Urinary bladder (tissue), 4 donors: ENCODE measurements around the gene FUT8. TPM values are rescaled to one million over a fixed set of nuclear protein-coding genes. Genes with fewer than 3 reads are reported as not detected.

Source experiments
- DNase-seq: peaks from one replicate; pipeline ENCODE4 v3.0.0-alpha.2; 2015; ENCODE audit errors: extremely low spot score
- H3K27ac ChIP-seq: one replicate; pipeline ENCODE4 v1.5.1; 2013; ENCODE audit warnings: low read depth, mild to moderate bottlenecking, moderate library complexity
- H3K36me3 ChIP-seq: one replicate; pipeline ENCODE4 v1.6.1; 2013; ENCODE audit warnings: mild to moderate bottlenecking, moderate library complexity; ENCODE audit not compliant: insufficient read depth
- H3K4me1 ChIP-seq: one replicate; pipeline ENCODE4 v1.6.1; 2013; ENCODE audit warnings: mild to moderate bottlenecking, moderate library complexity; ENCODE audit not compliant: insufficient read depth
- H3K4me3 ChIP-seq: one replicate; pipeline ENCODE4 v1.5.1; 2013; ENCODE audit warnings: low read depth, low read length
- WGBS: extraction: QIAGEN DNeasy Blood & Tissue Kit; methylation state at CpG from one replicate; pipeline ENCODE4 v1.1.7; 2013; 5-methylcytosine and 5-hydroxymethylcytosine counted together
- polyA plus RNA-seq: library from polyadenylated mRNA; stranded (reverse); fragments of 200-250 nt; gene quantifications from one replicate; pipeline ENCODE4 v1.2.3, GENCODE V29; 2013
- total RNA-seq: library from RNA; depleted of rRNA; stranded (reverse); fragments of >200 nt; gene quantifications from one replicate; pipeline ENCODE4 v1.2.3, GENCODE V29; 2014
- donor health status: healthy with polysubstance abuse.
- donor health status: healthy.

Gene FUT8
- total and polyA plus RNA-seq, 2 donors, result 20.9 to 62.1 TPM

GRCh38 chr14:65729566-65729965, 317.0 kb downstream of the FUT8 start:
- no peak overlapping the region for H3K4me3 ChIP-seq
- DNase-seq, result no peak
- WGBS, result 78% methylated on average over 5 of the region's 5 CpGs
- H3K4me1 ChIP-seq, result no peaks in the 10 kb centered on the region
- H3K27ac ChIP-seq, result no peak overlapping the region
- H3K36me3 ChIP-seq, result peaks cover 2% of the 10 kb centered on the region

- Histone ChIP-seq H3K36me3 (peaks cover 2% of the 10 kb centered on the region), H3K4me1 (no peaks in the 10 kb centered on the region), H3K4me3 (no peak overlapping the region), H3K27ac (no peak overlapping the region)
- no peak for DNase-seq
- 92% methylated on average over 2 of the region's 2 CpGs for WGBS
These were observed 319.5 kb downstream of the FUT8 start for GRCh38 chr14:65731933-65732506.

- 67% methylated on average over 4 of the region's 4 CpGs for WGBS
- H3K36me3 ChIP-seq, result peaks cover 11% of the 10 kb centered on the region
- no peak overlapping the region for H3K4me3 ChIP-seq
- DNase-seq, result peak; percentile 28
- no peaks in the 10 kb centered on the region for H3K4me1 ChIP-seq
- no peak overlapping the region for H3K27ac ChIP-seq
These were observed 325.8 kb downstream of the FUT8 start for GRCh38 chr14:65738339-65738738.

- no peak overlapping the region for H3K27ac ChIP-seq
- 95% methylated on average over 8 of the region's 8 CpGs for WGBS
- H3K4me3 ChIP-seq, result no peak overlapping the region
- no peak for DNase-seq
- H3K36me3 ChIP-seq, result peaks cover 10% of the 10 kb centered on the region
- no peaks in the 10 kb centered on the region for H3K4me1 ChIP-seq
These were observed 333.1 kb downstream of the FUT8 start for GRCh38 chr14:65745396-65746190.

GRCh38 chr14:65748796-65749195, 336.3 kb downstream of the FUT8 start:
- no peaks in the 10 kb centered on the region for H3K4me1 ChIP-seq
- 94% methylated on average over 2 of the region's 2 CpGs for WGBS
- no peak for DNase-seq

GRCh38 chr14:65749287-65749686, 336.8 kb downstream of the FUT8 start:
- WGBS, result 83% methylated on average over 3 of the region's 3 CpGs
- Histone ChIP-seq H3K36me3 (no peaks in the 10 kb centered on the region), H3K27ac (no peak overlapping the region), H3K4me1 (no peaks in the 10 kb centered on the region), H3K4me3 (no peak overlapping the region)
- no peak for DNase-seq

More at GRCh38 chr14:65748796-65749195, 336.3 kb downstream of the FUT8 start:
- H3K27ac ChIP-seq, result no peak overlapping the region
- H3K36me3 ChIP-seq, result no peaks in the 10 kb centered on the region
- H3K4me3 ChIP-seq, result no peak overlapping the region

GRCh38 chr14:65750906-65751305, 338.4 kb downstream of the FUT8 start:
- no peak for DNase-seq
- no peak overlapping the region for H3K4me3 ChIP-seq
- H3K4me1 ChIP-seq, result no peaks in the 10 kb centered on the region
- no peaks in the 10 kb centered on the region for H3K36me3 ChIP-seq
- H3K27ac ChIP-seq, result no peak overlapping the region
- 34% methylated on average over 1 of the region's 1 CpG for WGBS

GRCh38 chr14:65751510-65751909, 339.0 kb downstream of the FUT8 start:
- H3K27ac ChIP-seq, result no peak overlapping the region
- no peak for DNase-seq
- WGBS, result 62% methylated on average over 3 of the region's 3 CpGs
- no peak overlapping the region for H3K4me3 ChIP-seq
- no peaks in the 10 kb centered on the region for H3K36me3 ChIP-seq
- no peaks in the 10 kb centered on the region for H3K4me1 ChIP-seq

- Histone ChIP-seq H3K36me3 (no peaks in the 10 kb centered on the region), H3K27ac (no peak overlapping the region), H3K4me1 (no peaks in the 10 kb centered on the region), H3K4me3 (no peak overlapping the region)
- DNase-seq, result no peak
- WGBS, result 93% methylated on average over 5 of the region's 5 CpGs
These were observed 340.5 kb downstream of the FUT8 start for GRCh38 chr14:65753061-65753460.

- Histone ChIP-seq H3K36me3 (no peaks in the 10 kb centered on the region), H3K4me3 (no peak overlapping the region), H3K4me1 (no peaks in the 10 kb centered on the region), H3K27ac (no peak overlapping the region)
- 86% methylated on average over 6 of the region's 6 CpGs for WGBS
- DNase-seq, result no peak
These were observed 342.8 kb downstream of the FUT8 start for GRCh38 chr14:65755331-65755730.

GRCh38 chr14:65756880-65757279, 344.4 kb downstream of the FUT8 start:
- H3K36me3 ChIP-seq, result no peaks in the 10 kb centered on the region
- WGBS, result 88% methylated on average over 3 of the region's 3 CpGs
- no peak for DNase-seq
- no peak overlapping the region for H3K4me3 ChIP-seq
- no peaks in the 10 kb centered on the region for H3K4me1 ChIP-seq
- H3K27ac ChIP-seq, result no peak overlapping the region

GRCh38 chr14:65769151-65769550, 356.6 kb downstream of the FUT8 start:
- Histone ChIP-seq H3K36me3 (no peaks in the 10 kb centered on the region), H3K4me3 (no peak overlapping the region), H3K27ac (no peak overlapping the region), H3K4me1 (no peaks in the 10 kb centered on the region)
- WGBS, result 68% methylated on average over 2 of the region's 2 CpGs
- DNase-seq, result no peak

GRCh38 chr14:65770681-65771080, 358.2 kb downstream of the FUT8 start:
- no peak for DNase-seq
- H3K4me3 ChIP-seq, result no peak overlapping the region
- H3K27ac ChIP-seq, result no peak overlapping the region
- 87% methylated on average over 5 of the region's 5 CpGs for WGBS
- no peaks in the 10 kb centered on the region for H3K36me3 ChIP-seq
- H3K4me1 ChIP-seq, result no peaks in the 10 kb centered on the region

- no peak for DNase-seq
- Histone ChIP-seq H3K4me1 (no peaks in the 10 kb centered on the region), H3K4me3 (no peak overlapping the region), H3K27ac (no peak overlapping the region), H3K36me3 (no peaks in the 10 kb centered on the region)
- WGBS, result 96% methylated on average over 3 of the region's 3 CpGs
These were observed 358.7 kb downstream of the FUT8 start for GRCh38 chr14:65771271-65771670.
